ENCODE measurements around the gene TEK.

Gene TEK

DNA sequence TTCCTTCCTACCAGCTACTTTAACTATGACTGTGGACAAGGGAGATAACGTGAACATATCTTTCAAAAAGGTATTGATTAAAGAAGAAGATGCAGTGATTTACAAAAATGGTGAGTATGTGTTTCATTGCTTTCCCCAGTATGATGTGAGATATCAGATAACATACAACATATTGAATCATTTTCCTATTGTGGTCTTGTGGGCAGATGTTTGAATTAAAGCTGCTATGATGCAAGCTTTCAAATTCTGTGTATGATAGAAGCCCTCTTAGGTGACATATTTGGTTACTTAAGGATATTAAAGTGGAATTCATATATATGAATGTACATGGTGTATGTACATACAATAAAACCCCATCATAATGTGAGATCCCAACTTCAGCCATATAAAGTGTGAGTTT is 59.5 kb downstream of the TEK start:
- DNase-seq (ENCODE audit: low read depth in 1 of 2, low spot score in 1 of 2) = no peak
- no peak for TF ChIP-seq JUND (IDR thresholded peaks at IDR 0.05; ENCODE audit: low read depth)
- in situ Hi-C loops (cut with HindIII; ENCODE audit: low pct_unique_long_range_greater_than_20kb, low sequenced_read_pairs) = no loop called here

DNA sequence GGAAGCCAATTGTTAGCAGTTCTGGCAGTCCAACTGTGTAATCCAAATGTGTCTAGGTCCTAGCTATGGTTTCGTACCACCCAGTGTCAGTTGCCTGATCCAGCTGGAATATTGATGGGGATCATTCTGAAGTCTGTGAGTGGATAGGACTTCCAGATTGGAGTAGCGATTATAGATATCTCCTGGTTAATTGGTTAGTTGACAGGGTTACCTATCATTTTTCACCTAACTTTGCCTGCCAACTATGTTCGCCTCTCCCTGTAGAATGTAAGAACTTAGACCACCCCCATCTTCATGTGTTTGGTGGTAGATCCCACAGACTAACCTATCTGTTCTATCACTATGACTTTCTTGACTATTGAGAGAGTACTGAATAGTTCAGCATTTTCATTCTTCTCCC is 59.9 kb downstream of the TEK start:
- in situ Hi-C loops (cut with HindIII; ENCODE audit: low pct_unique_long_range_greater_than_20kb, low sequenced_read_pairs) = no loop called here
- DNase-seq (ENCODE audit: low read depth in 1 of 2, low spot score in 1 of 2) = no peak
- TF ChIP-seq JUND (IDR thresholded peaks at IDR 0.05; ENCODE audit: low read depth) = no peak

GRCh38 chr9:27176971-27177370 is 67.9 kb downstream of the TEK start:
- no peak for TF ChIP-seq JUND (IDR thresholded peaks at IDR 0.05; ENCODE audit: low read depth)
- in situ Hi-C loops (cut with HindIII; ENCODE audit: low pct_unique_long_range_greater_than_20kb, low sequenced_read_pairs) = no loop called here
- DNase-seq (ENCODE audit: low read depth in 1 of 2, low spot score in 1 of 2) = no peak

GRCh38 chr9:27179245-27179865 is 70.3 kb downstream of the TEK start:
- DNase-seq (ENCODE audit: low read depth in 1 of 2, low spot score in 1 of 2) = no peak
- in situ Hi-C loops (cut with HindIII; ENCODE audit: low pct_unique_long_range_greater_than_20kb, low sequenced_read_pairs) = no loop called here
- no peak for TF ChIP-seq JUND (IDR thresholded peaks at IDR 0.05; ENCODE audit: low read depth)

DNA sequence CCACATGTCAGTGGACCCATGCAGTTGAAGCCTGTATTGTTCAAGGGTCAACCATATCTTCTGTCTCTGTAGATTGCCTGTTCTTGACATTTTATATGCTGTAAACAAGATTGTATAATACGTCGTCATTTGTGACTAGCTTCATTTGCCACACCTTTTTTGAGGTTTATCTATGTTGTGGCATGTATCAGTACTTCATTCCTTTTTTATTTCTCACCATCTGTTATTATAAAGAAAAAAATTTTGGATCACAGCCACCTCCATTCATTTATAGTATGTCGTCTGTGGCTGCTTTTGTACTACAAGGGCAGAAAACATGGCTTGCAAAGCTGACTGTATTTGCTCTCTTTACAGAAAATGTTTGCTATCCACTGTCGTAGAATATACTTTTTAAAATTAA is 72.4 kb downstream of the TEK start:
- DNase-seq (ENCODE audit: low read depth in 1 of 2, low spot score in 1 of 2) = no peak
- in situ Hi-C loops (cut with HindIII; ENCODE audit: low pct_unique_long_range_greater_than_20kb, low sequenced_read_pairs) = no loop called here
- TF ChIP-seq JUND (IDR thresholded peaks at IDR 0.05; ENCODE audit: low read depth) = no peak

GRCh38 chr9:27182421-27182820 is 73.4 kb downstream of the TEK start:
- in situ Hi-C loops (cut with HindIII; ENCODE audit: low pct_unique_long_range_greater_than_20kb, low sequenced_read_pairs) = no loop called here
- DNase-seq (ENCODE audit: low read depth in 1 of 2, low spot score in 1 of 2) = no peak
- no peak for TF ChIP-seq JUND (IDR thresholded peaks at IDR 0.05; ENCODE audit: low read depth)

DNA sequence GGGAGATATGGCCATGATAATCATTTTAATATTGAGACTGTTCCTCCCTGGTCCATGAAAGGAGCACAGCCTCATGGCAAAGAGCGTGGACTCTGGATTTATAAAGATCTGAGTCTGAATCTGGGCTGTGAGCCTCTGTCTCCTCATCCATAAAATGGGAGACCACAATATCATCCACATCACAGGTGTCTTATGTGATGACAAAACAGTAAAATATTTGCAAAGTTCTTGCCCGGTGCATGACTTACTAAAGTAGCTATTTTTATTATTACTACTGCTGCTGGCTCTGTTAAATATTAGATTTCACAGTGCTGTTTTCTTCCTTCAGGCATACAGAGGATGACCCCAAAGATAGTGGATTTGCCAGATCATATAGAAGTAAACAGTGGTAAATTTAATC is 74.1 kb downstream of the TEK start:
- no peak for DNase-seq (ENCODE audit: low read depth in 1 of 2, low spot score in 1 of 2)
- in situ Hi-C loops (cut with HindIII; ENCODE audit: low pct_unique_long_range_greater_than_20kb, low sequenced_read_pairs) = no loop called here
- TF ChIP-seq JUND (IDR thresholded peaks at IDR 0.05; ENCODE audit: low read depth) = no peak

DNA sequence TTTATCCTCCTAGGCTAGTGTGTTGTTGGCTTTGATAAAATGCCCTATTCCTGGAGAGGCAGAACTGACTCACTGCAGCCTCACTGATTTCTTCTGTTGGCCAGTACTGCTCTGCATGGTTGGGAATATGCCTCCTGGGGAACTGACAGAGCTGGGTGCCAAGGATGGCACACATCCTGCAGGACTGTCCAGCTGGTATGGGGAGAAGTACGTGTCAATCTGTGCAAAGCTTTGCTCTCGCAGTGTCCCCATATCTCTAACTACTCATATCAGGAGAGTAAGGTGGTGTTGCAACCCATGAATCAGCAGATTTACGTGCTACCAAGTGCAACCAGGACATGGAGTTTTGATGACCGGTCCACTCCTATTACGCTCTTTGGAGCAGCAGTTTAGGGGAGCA is 74.7 kb downstream of the TEK start:
- in situ Hi-C loops (cut with HindIII; ENCODE audit: low pct_unique_long_range_greater_than_20kb, low sequenced_read_pairs) = no loop called here
- DNase-seq (ENCODE audit: low read depth in 1 of 2, low spot score in 1 of 2) = no peak
- TF ChIP-seq JUND (IDR thresholded peaks at IDR 0.05; ENCODE audit: low read depth) = no peak

- in situ Hi-C loops (cut with HindIII; ENCODE audit: low pct_unique_long_range_greater_than_20kb, low sequenced_read_pairs) = no loop called here
- TF ChIP-seq JUND (IDR thresholded peaks at IDR 0.05; ENCODE audit: low read depth) = no peak
- peak in 1 of 2 experiments; percentile 17 for DNase-seq (ENCODE audit: low read depth in 1 of 2, low spot score in 1 of 2)
These were observed 75.7 kb downstream of the TEK start for GRCh38 chr9:27184556-27185351.

DNA sequence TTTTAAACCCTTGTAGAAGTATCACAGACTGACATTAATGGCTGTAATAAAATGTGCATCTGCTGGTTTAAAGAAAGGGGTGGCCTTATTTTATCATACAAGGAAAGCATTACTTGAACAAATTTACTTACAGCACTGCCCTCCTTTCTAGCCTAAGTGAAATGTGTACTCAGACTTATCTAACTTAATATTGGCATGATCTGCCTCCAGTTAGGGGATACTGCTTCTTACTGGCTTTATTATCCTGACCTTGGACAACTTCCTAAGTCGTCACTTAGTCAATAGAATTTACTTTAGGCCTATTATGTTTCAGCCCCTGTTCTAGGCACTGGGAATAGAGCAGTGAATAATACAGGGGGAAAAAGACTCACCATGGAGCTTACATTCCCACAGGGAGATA is 79.4 kb downstream of the TEK start:
- in situ Hi-C loops (cut with HindIII; ENCODE audit: low pct_unique_long_range_greater_than_20kb, low sequenced_read_pairs) = no loop called here
- no peak for TF ChIP-seq JUND (IDR thresholded peaks at IDR 0.05; ENCODE audit: low read depth)
- no peak for DNase-seq (ENCODE audit: low read depth in 1 of 2, low spot score in 1 of 2)

GRCh38 chr9:27189426-27189825 is 80.4 kb downstream of the TEK start:
- DNase-seq (ENCODE audit: low read depth in 1 of 2, low spot score in 1 of 2) = no peak
- TF ChIP-seq JUND (IDR thresholded peaks at IDR 0.05; ENCODE audit: low read depth) = no peak
- in situ Hi-C loops (cut with HindIII; ENCODE audit: low pct_unique_long_range_greater_than_20kb, low sequenced_read_pairs) = no loop called here

- no peak for TF ChIP-seq JUND (IDR thresholded peaks at IDR 0.05; ENCODE audit: low read depth)
- in situ Hi-C loops (cut with HindIII; ENCODE audit: low pct_unique_long_range_greater_than_20kb, low sequenced_read_pairs) = no loop called here
- no peak for DNase-seq (ENCODE audit: low read depth in 1 of 2, low spot score in 1 of 2)
These were observed 83.4 kb downstream of the TEK start for GRCh38 chr9:27192291-27192960.

DNA sequence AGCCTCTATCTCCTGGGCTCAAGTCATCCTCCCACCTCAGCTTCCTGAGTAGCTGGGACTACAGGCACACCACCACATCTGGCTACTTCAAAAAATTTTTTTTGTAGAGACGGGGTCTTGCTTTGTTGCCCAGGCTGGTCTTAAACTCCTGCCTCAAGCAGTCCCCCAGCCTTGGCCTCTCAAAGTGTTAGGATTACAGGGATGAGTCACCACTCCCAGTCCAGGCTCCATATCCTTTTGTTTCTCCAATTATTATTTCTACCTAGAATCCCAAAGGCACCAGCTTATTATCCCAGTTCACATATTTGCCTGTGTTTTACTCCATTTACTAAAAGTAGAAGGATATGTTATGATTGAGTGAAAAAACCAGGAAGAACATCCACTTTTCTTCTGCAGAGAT is 84.9 kb downstream of the TEK start:
- no peak for DNase-seq (ENCODE audit: low read depth in 1 of 2, low spot score in 1 of 2)
- in situ Hi-C loops (cut with HindIII; ENCODE audit: low pct_unique_long_range_greater_than_20kb, low sequenced_read_pairs) = no loop called here

More for the DNA sequence above, 84.9 kb downstream of the TEK start:
- TF ChIP-seq JUND (IDR thresholded peaks at IDR 0.05; ENCODE audit: low read depth) = no peak

Measured in T47D (cell line).